Keratinocyte (primary cell): Measurements from ENCODE around the gene CYP27B1. TPM values are rescaled to one million over a fixed set of nuclear protein-coding genes. Genes with fewer than 3 reads are reported as not detected.

Source experiments
- DNase-seq: peaks from one replicate; pipeline ENCODE4 v3.0.0-alpha.2; 2011; ENCODE audit warnings: low read depth, missing footprints, low spot score
- FAIRE-seq: peaks from 2 replicates; lab custom pipeline; 2011; peaks lifted over from hg19 to GRCh38; lab: Jason Lieb, UNC
- H2AFZ ChIP-seq: 2 replicates; pipeline ENCODE4 v1.6.0; 2012; ENCODE audit warnings: low read length, control low read depth, inconsistent platforms; ENCODE audit not compliant: control insufficient read depth
- H3K27ac ChIP-seq: 2 replicates; pipeline ENCODE4 v1.5.1; 2011; ENCODE audit warnings: low read length; ENCODE audit not compliant: control insufficient read depth, insufficient read depth
- H3K27me3 ChIP-seq: 3 replicates; pipeline ENCODE4 v1.6.0; 2011; ENCODE audit warnings: low read length; ENCODE audit not compliant: control insufficient read depth, insufficient read depth; ENCODE audit errors: extremely low read depth
- H3K36me3 ChIP-seq, 2 experiments: 2 replicates in 1 of 2; 3 replicates in 1 of 2; pipeline ENCODE4 v1.5.1; 2011; ENCODE audit warnings: low read length in 2 of 2, mild to moderate bottlenecking in 1 of 2; ENCODE audit not compliant: control insufficient read depth in 2 of 2, insufficient read depth in 2 of 2; ENCODE audit errors: extremely low read depth in 1 of 2
- H3K4me1 ChIP-seq: 3 replicates; pipeline ENCODE4 v1.5.1; 2011; ENCODE audit warnings: low read length; ENCODE audit not compliant: control insufficient read depth, insufficient read depth; ENCODE audit errors: extremely low read depth
- H3K4me2 ChIP-seq: 3 replicates; pipeline ENCODE4 v1.6.0; 2011; ENCODE audit warnings: low read depth, low read length; ENCODE audit not compliant: control insufficient read depth, insufficient read depth; ENCODE audit errors: extremely low read depth
- H3K4me3 ChIP-seq, 3 experiments: fragments of 200-600 bp in 1 of 3; sonication (generic) in 1 of 3; 2 replicates in 2 of 3; 3 replicates in 1 of 3; pipeline ENCODE4 v1.5.1; 2011 to 2016; ENCODE audit warnings: low read length in 3 of 3, mild to moderate bottlenecking in 3 of 3, control low read depth in 2 of 3, inconsistent platforms in 1 of 3, low read depth in 1 of 3, mixed read lengths in 1 of 3, mixed run types in 1 of 3, moderate library complexity in 1 of 3; ENCODE audit not compliant: control insufficient read depth in 2 of 3, insufficient read depth in 2 of 3; ENCODE audit errors: extremely low read depth in 1 of 3
- H3K79me2 ChIP-seq: 2 replicates; pipeline ENCODE4 v1.6.0; 2012; ENCODE audit warnings: low read length; ENCODE audit not compliant: control insufficient read depth, insufficient read depth
- H3K9ac ChIP-seq: 3 replicates; pipeline ENCODE4 v1.6.0; 2011; ENCODE audit warnings: low read length; ENCODE audit not compliant: control insufficient read depth, insufficient read depth; ENCODE audit errors: extremely low read depth
- H3K9me1 ChIP-seq: 3 replicates; pipeline ENCODE4 v1.6.0; 2011; ENCODE audit warnings: low read length; ENCODE audit not compliant: control insufficient read depth, insufficient read depth; ENCODE audit errors: extremely low read depth
- H3K9me3 ChIP-seq: 2 replicates; pipeline ENCODE4 v1.5.1; 2012; ENCODE audit warnings: low read depth, low read length; ENCODE audit not compliant: control insufficient read depth
- H4K20me1 ChIP-seq: 3 replicates; pipeline ENCODE4 v1.6.0; 2011; ENCODE audit warnings: low read length; ENCODE audit not compliant: control insufficient read depth, insufficient read depth; ENCODE audit errors: extremely low read depth
- EZH2 ChIP-seq: IDR thresholded peaks from one replicate; pipeline ENCODE4 v1.6.1; 2012; ENCODE audit warnings: inconsistent platforms, mild to moderate bottlenecking, low read length, moderate library complexity
- dilution Hi-C: fragments of 300-500 bp; cut with MboI; formaldehyde crosslinking; loops from one replicate; pipeline ENCODE4 v1.7.0; 2020; ENCODE audit warnings: low sequenced_read_pairs; ENCODE audit not compliant: extremely low pct_ligation_motif_present
- polyA plus RNA-seq, 5 experiments: library from polyadenylated mRNA; depleted of rRNA in 3 of 5; stranded (reverse) in 3 of 5; stranded (forward) in 1 of 5; unstranded in 1 of 5; fragments of >200 nt; gene quantifications; 1 replicate in 1 of 5; 2 replicates in 3 of 5; 3 replicates in 1 of 5; pipeline versions ENCODE4 v1.2.1 to v1.2.3, GENCODE V29; 2011 to 2012; ENCODE audit warnings: missing spikeins in 2 of 5, low read depth in 1 of 5, low replicate concordance in 1 of 5
- TF ChIP-seq, protein P1 (sequence below), 3 experiments: IDR thresholded peaks in 1 of 3; conservative IDR thresholded peaks in 1 of 3; optimal IDR thresholded peaks in 1 of 3; 2 replicates in 2 of 3; 3 replicates in 1 of 3; pipeline versions ENCODE3 to v1.5.1; 2011; ENCODE audit warnings: low read length in 3 of 3, mild to moderate bottlenecking in 3 of 3, moderate library complexity in 2 of 3, control low read depth in 1 of 3, inconsistent platforms in 1 of 3; ENCODE audit not compliant: insufficient read depth in 2 of 3; ENCODE audit errors: extremely low read depth in 1 of 3

The CYP27B1 gene
- polyA plus RNA-seq, 1 donor (not counting 4 experiments of a cell fraction or from before 2014, with no cell fraction given), result 33.6 TPM

DNA sequence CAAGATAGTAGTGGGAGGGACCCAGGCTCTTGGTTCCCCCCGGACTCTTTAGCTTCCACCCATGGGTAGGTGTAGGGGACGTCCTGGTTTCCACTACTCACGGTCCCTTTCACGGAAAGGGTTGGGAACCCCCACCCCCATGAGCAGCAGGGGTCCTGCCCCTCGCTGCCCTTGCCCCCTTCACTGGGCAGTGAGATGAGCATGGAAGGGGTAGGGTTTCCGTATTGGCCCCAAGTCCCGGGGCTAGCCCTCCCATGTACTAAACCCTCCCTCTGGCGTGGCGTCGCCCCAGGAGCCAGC is 41.1 kb downstream of the CYP27B1 start:
- peak overlapping the region; percentile 88 for H3K4me2 ChIP-seq
- H3K36me3 ChIP-seq, result peaks cover 0 to 5% of the 10 kb centered on the region in 2 experiments
- H2AFZ ChIP-seq, result peak overlapping the region; percentile 88
- FAIRE-seq (no peak), DNase-seq (no peak)
- no peaks in the 10 kb centered on the region for H3K27me3 ChIP-seq
- H3K9me1 ChIP-seq, result no peaks in the 10 kb centered on the region
- H3K79me2 ChIP-seq, result no peaks in the 10 kb centered on the region
- dilution Hi-C loops, result loop anchor here (25.0 kb wide), 1 partner anchor 138 kb away; the partner anchor contains the start of gene PIP4K2C
- H3K4me3 ChIP-seq, result peak overlapping the region; percentile 87 to 94 (median 92)
- H3K9me3 ChIP-seq, result no peaks in the 10 kb centered on the region
- peak overlapping the region; percentile 56 for H3K27ac ChIP-seq
- peak overlapping the region; percentile 86 for H3K9ac ChIP-seq
- no peaks in the 10 kb centered on the region for H4K20me1 ChIP-seq
- TF ChIP-seq, protein P1, sequence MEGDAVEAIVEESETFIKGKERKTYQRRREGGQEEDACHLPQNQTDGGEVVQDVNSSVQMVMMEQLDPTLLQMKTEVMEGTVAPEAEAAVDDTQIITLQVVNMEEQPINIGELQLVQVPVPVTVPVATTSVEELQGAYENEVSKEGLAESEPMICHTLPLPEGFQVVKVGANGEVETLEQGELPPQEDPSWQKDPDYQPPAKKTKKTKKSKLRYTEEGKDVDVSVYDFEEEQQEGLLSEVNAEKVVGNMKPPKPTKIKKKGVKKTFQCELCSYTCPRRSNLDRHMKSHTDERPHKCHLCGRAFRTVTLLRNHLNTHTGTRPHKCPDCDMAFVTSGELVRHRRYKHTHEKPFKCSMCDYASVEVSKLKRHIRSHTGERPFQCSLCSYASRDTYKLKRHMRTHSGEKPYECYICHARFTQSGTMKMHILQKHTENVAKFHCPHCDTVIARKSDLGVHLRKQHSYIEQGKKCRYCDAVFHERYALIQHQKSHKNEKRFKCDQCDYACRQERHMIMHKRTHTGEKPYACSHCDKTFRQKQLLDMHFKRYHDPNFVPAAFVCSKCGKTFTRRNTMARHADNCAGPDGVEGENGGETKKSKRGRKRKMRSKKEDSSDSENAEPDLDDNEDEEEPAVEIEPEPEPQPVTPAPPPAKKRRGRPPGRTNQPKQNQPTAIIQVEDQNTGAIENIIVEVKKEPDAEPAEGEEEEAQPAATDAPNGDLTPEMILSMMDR (optimal IDR thresholded peaks at IDR 0.05 in 1 of 3, IDR thresholded peaks at IDR 0.05 in 1 of 3, conservative IDR thresholded peaks at IDR 0.05 in 1 of 3; ENCODE audit: extremely low read depth in 1 of 3, insufficient read depth in 2 of 3, low read length in 3 of 3), result no peak
- TF ChIP-seq EZH2, result no peak
- H3K4me1 ChIP-seq, result peaks cover 4% of the 10 kb centered on the region

DNA sequence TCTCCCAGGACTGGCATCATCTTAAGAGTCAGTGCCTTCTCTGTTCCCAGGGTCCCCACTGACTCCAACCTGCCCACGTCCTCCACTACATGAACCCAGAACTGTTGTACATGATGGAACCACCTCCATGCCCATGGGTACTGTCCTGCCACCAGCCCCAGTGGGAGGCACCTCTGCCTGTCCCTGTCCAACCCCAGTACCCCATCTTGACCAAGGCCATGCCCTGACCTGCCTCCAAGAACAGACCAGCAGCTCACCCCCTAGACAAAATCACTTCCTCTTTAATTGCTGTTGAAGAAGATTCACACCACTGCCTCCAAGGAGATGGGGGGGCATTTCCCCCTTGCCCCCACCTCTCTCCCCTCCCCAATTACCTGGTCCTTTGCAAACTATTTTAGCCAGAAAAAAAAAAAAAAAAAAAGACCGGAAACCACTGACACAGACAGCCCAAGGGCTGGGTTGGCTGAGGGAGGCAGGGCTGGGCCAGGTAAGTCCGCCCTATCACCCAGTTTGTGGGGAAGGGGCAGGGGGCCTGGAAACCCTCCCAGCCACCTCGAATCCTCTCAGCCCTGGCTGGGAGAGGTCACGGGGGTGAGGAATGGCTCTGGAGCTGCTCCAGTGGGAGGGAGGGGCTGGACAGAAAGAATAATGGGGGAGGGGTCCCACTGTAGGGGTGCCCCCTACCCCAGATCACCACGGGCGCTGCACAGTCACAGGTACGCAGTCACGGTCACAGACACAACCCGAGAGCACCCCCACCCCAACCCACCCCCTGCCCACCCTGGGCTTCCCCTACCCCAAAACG is 41.7 kb downstream of the CYP27B1 start:
- no peaks in the 10 kb centered on the region for H3K79me2 ChIP-seq
- H3K4me1 ChIP-seq, result peaks cover 4% of the 10 kb centered on the region
- no peak overlapping the region for H3K4me3 ChIP-seq
- H3K4me2 ChIP-seq, result no peak overlapping the region
- no peak overlapping the region for H3K9ac ChIP-seq
- H3K27ac ChIP-seq, result no peak overlapping the region
- H2AFZ ChIP-seq, result no peak overlapping the region
- DNase-seq (no peak), FAIRE-seq (no peak)
- no peak for TF ChIP-seq EZH2
- TF ChIP-seq, protein P1 (optimal IDR thresholded peaks at IDR 0.05 in 1 of 3, IDR thresholded peaks at IDR 0.05 in 1 of 3, conservative IDR thresholded peaks at IDR 0.05 in 1 of 3; ENCODE audit: extremely low read depth in 1 of 3, insufficient read depth in 2 of 3, low read length in 3 of 3), result no peak
- no peaks in the 10 kb centered on the region for H3K9me3 ChIP-seq
- no peaks in the 10 kb centered on the region for H3K9me1 ChIP-seq
- no peaks in the 10 kb centered on the region for H3K27me3 ChIP-seq
- peaks cover 5% of the 10 kb centered on the region in 2 experiments for H3K36me3 ChIP-seq
- no peaks in the 10 kb centered on the region for H4K20me1 ChIP-seq
- dilution Hi-C loops, result loop anchor here (25.0 kb wide), 1 partner anchor 138 kb away; the partner anchor contains the start of gene PIP4K2C
